ENCODE measurements around the gene PTGR1.
"Not testable (repeated sequence)": the region's sequence is repeated elsewhere in the genome, so short reads cannot be mapped to it uniquely, and the experiment has no call there.

The PTGR1 gene

DNA sequence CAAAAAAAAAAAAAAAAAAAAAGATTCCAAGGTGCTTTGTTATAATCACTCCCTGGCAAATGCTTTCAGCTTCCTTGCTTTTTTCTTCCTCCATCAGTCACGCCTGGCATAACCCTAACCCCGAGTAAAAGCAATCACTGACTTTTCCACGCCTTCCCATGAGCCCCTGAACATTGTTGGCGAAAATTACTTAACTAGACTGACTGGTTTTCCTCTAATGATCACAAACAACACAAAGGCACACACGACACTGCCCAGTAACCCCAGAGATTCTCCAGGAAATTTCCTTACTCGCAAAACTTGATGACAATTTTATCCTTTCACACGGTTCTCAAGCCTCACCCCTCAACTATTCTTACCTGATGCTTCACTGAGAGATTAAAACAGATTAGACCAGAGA lies 11.4 kb upstream of the PTGR1 start:
- no peak for DNase-seq

- DNase-seq, result no peak
Observed at GRCh38 chr9:111610149-111610548, 10.7 kb upstream of the PTGR1 start.

GRCh38 chr9:111605041-111605559 lies 5.7 kb upstream of the PTGR1 start:
- DNase-seq, result no peak

DNA sequence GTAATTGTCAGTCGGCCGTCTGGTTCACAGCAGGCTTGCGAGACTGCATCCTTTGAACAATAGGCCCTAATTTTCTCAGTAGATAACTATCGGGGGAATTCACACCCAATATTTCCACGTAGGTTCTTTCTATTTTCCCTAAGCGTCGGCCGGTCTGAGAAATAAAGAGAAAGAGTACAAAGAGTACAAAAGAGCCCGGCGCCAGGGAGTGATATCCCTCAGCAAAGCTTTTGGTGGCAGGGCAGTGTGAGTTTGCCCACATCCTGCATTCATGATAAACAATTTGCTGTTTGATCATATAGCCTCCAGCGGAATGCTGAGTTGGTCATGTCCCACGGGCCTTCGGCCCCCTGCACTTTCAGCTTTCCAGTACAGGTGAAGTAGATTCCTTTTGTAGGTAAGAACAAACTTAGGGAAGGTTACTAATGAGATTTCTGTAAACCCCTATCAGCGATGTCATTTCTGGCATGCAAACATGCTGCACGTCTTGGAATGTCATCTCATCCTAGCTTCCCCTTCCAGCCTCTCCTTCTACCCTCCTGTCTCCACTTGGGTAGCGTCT lies 4.7 kb upstream of the PTGR1 start:
- no peak for DNase-seq

GRCh38 chr9:111603041-111603440 lies 3.6 kb upstream of the PTGR1 start:
- no peak for DNase-seq

- DNase-seq, result no peak
Observed at GRCh38 chr9:111601237-111602018, 2.0 kb upstream of the PTGR1 start.

DNA sequence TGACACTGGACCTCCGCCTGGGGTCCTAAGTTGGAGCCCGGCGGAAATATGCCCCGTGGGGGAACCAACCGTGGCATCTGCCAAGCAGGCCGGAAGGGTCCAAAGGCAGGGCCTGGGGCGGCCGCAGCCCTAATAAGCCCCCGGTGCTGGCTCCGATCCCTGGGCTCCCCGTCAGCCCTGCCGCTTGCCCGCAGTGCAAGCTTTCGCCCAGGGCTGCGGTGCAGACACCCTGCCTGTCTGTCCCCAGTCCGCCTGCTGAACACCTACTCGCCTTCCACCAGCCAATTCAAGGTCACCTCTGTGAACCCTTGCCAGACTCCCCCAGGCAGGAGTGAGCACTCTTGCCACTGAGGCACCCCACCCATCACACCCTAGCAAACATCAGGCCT lies 502 bp upstream of the PTGR1 start:
- DNase-seq, result no peak

- no peak for DNase-seq
Observed at GRCh38 chr9:111598733-111599091, 735 bp downstream of the PTGR1 start.

GRCh38 chr9:111597852-111598732 lies 1.4 kb downstream of the PTGR1 start:
- peak; percentile 26 for DNase-seq

GRCh38 chr9:111588846-111589245 lies 10.6 kb downstream of the PTGR1 start:
- DNase-seq, result no peak

DNA sequence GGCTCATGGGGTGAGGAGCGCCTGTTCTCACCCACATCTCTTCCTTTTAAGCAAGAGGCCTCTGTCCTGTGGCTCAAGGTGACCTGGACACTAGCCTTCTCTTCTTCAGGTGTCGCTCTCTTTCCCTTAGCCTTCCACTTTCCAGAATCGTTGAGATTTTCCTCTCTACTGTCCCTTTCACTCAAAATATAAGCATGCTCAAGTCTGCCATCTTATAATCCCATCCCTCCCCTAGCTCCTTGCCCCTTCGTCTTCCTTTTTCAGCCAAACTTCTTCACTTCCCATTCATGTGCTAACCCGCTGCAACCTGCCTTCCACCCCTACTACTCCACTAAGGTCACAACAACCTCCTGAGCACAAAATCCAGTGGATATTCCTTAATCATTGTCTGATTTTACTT lies 13.1 kb downstream of the PTGR1 start:
- DNase-seq, result no peak

DNA sequence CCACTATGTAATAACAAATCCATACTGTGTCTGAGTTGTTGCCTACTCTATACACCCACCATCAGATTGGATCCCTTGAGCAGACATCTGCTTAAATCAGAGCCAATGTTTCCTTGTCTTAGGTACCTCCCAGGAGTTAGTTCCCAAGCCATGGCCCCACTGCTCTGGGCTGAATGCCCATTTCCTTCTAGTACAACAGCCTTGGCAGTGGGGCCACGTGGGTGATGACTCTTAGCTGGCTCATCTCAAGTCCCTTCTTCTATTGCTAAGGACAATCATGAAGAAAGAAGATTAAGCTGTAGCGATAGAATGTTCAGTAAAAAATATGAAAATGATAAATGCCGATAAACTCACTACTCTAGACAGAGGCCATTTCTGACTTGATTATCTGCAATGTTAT lies 16.6 kb downstream of the PTGR1 start:
- no peak for DNase-seq

- DNase-seq, result no peak
Observed at GRCh38 chr9:111572950-111573604, 26.4 kb downstream of the PTGR1 start.

GRCh38 chr9:111568127-111568526 lies 31.3 kb downstream of the PTGR1 start:
- not testable (repeated sequence) for DNase-seq

DNA sequence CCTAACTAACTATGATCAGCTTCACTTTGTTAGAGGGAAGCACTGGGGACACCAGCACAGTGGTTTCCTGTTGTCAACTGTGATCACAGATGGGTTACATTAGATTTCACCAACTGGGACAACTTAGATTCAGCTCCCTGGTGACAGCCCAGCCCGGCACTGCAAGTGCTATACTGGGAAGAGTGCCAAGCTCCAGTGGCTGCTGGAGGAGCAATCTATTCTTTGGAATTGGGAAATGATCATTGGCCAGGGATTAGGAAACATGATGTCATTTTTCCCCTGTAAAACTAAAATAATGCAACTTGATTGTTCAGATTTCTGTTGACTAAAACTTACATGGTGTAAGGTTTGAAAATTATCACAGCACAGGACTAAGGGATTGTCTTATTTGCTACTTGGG lies 33.2 kb downstream of the PTGR1 start:
- no peak for DNase-seq

- DNase-seq, result no peak
Observed at GRCh38 chr9:111561165-111561719, 38.2 kb downstream of the PTGR1 start.

DNA sequence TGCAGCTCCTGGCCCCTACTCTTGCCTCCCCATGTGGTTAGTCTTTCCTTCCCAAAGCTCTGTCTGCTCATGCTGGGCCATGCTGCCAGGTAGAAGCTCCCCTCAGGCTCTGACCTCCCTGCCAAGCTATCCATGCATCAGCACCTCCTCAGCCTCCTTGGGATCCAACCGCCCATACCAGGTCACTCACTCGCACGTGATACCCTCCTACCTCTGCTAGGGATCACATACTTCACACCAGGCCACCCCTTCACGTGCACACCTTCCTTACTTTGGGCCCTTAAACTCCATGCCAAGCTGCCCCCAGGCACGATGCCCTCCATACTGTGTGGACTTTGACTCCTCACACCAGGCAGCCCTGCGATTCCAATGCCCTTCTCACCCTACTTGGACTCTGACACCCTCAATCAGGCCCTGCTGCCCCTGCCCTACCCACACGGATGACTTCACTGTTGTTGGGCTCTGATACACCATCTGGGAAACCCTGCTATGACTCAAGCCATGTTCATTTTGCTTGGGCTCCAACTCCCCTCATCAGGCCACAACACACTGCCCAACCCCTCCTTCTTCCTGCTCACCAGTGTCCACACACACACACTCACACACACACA lies 40.3 kb downstream of the PTGR1 start:
- no peak for DNase-seq

DNA sequence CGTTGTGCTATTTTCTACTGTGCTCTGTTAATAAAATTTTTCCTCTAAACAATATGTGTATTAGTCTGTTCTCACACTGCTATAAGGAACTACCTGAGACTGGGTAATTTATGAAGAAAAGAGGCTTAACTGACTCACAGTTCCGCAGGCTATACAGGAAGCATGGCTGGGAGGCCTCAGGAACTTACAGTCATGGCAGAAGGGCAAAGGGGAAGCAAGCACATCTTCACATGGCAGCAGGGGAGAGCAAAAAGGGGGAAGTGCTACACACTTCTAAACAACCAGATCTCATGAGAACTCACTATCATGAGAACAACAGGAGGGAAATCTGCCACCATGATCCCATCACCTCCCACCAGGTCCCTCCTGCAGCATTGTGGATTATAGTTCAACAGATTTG lies 44.0 kb downstream of the PTGR1 start:
- not testable (repeated sequence) for DNase-seq

DNA sequence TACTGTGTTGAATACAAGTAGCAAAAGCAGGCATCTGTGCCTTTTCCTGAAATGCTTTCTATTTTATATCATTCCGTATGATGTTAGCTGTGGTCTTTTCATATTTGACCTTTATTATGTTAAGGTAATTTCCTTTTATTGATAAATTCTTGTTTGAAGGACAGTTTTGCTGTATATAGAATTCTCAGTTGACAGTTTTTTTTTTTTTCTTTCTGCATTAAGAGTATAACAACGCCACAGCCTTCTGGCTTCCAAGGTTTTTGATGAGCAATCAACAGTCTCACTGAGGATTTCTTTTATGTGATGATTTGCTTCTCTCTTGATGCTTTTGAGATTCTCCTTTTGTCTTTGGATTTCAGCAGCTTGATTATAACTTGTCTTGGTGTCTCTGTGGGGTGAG lies 50.8 kb downstream of the PTGR1 start:
- no peak for DNase-seq

- no peak for DNase-seq
Observed at GRCh38 chr9:111542497-111543254, 56.8 kb downstream of the PTGR1 start.

- no peak for DNase-seq
Observed at GRCh38 chr9:111533099-111533790, 66.2 kb downstream of the PTGR1 start.

Data from NCI-H1436 (cell line).